HG03558 (cell line): ENCODE data around the gene OVOL1.
"Not testable (repeated sequence)": the region's sequence is repeated elsewhere in the genome, so short reads cannot be mapped to it uniquely, and the experiment has no call there.

Source experiments
- ATAC-seq: cut with Tn5 transposase; IDR thresholded peaks from one replicate; pipeline ENCODE4 v1.9.1; 2021; ENCODE audit warnings: moderate number of reproducible peaks; ENCODE audit not compliant: unreplicated experiment; ENCODE audit errors: extremely low read depth

The OVOL1 gene

DNA sequence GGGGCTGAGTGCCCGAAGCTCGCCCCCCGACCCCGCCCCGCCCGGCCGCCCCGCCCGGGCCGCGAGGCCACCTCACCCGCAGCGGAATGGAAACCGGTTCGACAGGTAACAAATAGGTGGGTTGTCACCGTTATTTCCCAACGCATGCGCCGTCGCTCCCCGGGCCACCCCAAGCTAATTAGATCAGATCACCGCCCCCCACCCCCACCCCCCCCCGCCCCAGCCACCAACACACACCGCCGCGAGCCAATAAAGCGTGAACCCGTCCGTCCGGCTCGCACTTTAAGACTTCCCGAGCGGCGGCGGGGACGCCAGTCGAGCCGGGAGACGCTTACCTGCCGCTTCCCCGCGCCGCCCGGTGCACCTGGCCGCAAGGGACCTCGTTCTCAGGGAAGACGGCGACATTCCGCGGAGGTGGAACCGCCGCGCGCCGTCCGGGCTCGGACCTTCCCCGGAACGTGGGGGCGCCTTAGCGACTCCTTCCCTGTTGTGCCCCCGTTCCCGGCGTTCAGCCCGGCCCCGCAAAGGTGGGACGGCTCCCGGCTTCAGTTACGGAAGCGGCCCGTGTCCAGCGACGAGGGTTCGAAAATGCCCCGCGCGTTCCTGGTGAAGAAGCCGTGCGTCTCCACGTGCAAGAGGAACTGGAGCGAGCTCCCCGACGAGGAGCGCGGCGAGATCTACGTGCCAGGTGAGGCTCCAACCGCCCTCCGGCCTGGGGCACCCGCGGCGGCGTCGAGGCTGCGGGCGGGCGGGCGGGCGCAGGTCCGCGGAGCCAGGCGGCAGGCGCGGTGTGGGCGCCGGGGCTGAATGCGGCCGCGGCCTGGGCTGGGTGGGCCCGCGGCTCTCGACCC lies at the start of gene OVOL1:
TSS of gene OVOL1 (plus strand) at position 278 of the 851 bp plus-strand sequence. CDS start at position 589, 311 bp downstream.
- no peak for ATAC-seq

DNA sequence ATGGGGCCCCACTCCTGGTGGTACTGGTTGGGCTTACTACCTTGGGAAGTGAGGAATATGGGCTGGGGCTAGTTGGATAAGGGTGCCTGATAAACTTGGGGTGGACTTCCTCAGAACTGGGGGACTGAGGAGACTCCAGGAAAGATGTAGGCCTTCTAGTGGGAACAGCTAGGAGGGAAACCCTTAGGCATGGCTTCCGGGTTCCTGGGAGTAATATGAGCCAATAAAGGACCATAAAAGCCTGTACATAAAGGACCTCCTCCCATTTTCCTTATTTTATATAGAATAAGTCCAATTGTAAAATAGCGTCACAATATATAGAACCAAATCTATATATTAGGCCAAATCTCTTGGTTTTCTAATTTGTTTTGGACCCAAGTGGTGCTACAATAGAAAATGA lies 47.8 kb upstream of the OVOL1 start:
- ATAC-seq = no peak

DNA sequence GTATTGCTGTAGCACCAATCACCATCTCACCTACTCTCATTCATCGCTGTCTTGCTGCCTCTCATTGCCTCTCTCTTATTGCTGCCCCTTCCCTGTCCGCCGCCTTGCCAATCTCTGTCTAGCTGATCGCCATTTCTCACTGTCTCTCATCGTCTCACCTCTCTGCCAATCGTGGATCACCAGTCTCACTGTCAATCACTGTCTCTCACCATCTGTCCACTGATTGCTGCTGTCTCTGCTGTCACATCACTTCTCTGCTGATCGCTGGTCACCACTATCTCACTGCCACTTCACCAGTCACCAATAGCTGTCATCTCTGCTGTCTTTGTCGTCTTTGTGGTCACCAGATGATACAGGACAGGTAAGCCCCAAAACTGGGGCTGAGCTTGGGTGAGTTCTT lies 45.7 kb upstream of the OVOL1 start:
- no peak for ATAC-seq

DNA sequence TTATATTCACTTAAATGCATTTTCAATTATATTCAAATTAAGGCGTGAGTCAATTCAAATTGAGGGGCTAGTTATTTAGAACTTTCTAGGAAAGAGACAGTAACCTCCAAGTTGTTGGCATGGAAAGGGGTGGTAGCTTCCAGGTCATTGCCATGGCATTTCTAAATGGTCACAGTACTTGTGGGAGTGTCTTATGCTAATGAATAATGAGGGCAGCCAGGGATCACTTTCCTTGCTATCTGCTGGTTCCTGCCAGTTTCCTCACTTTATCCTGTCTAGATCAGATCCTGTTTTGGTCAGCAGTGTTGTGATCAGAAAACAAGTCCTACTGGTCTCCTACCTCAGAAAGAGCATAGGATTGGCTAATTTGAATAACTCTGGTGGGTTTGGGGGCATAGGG lies 44.5 kb upstream of the OVOL1 start:
- no peak for ATAC-seq

DNA sequence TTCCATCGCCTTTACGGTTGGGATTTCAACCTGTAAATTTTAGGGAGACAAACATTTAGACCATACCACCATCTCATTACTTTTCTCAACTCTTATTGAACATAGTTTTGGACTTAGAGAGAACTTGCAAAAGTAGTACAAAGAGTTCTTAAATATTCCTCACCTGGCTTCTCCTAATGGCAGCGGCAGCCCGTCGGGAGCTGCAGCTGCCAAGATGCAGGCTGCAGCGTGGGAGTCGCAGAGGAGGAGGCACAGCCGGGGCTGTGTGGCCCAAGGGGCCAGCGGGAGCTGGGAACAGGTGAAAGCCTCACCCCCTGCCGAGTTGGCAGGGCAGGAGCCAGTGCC lies 43.2 kb upstream of the OVOL1 start:
- ATAC-seq = no peak

DNA sequence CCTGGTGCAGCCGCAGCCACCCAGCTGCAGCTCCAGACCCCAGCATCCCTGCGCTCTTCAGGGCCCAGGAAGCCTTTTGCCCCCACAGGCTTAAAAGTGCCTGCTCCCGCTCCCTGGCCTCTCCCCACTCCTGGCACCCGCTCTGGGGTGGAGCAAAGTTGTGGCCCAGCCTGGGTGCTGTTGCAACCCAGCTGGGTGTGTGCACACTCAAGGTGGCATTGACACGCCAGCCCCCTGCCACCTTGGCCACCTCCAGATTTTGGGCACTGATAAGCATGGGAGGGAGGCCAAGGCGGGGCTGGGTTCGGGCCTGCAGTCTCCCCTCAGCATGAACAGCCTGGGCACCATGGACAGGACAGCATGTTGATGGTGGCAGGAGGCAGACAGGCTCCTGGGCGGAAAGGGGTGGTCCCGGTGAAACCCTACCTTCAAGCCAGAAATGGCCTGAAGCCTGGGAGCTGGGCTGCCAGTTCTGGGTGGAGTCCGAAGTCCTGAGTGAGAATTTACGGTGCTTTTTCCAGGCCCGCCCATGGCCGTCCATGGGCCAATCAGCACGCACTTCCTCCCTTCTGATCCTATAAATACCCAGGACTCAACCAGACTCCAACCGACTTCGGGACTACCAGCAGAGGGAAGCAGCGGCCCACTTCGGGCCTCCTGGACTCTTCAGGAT lies 42.7 kb upstream of the OVOL1 start:
- no peak for ATAC-seq

DNA sequence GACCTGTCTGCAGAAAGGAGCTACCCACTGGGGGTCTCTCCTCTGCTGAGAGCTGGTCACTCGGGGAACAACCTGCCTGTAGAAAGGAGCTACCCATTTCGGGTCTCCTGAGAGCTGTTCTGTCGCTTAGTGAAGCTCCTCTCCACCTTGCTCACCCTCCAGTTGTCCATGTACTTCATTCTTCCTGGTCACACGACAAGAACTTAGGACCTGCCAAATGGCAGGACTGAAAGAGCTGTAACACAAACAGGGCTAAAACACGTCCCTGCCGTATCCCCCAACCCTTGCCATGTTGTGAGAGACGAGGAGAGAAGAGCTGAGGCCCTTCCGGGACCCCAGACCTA lies 42.2 kb upstream of the OVOL1 start:
- no peak for ATAC-seq

DNA sequence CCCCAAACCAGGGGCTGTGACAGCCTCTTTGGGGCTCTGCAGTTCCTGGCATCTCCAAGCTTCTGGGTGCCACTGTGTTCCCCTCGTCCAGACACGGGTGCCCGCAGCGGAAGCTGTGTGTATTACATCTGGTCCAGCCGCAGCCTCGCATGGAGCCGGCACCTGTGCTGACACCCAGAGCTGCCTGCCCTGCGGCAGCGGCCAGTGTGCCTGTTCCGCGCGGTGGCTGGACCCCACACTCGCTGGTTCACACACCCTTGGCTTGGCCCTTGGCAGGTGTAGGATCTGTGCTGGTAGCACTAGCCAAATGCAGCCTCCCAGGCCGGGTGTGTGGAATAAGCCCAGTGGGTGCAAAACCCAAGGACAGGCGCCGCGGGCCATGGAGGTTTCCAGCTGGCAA lies 41.8 kb upstream of the OVOL1 start:
- ATAC-seq = no peak

DNA sequence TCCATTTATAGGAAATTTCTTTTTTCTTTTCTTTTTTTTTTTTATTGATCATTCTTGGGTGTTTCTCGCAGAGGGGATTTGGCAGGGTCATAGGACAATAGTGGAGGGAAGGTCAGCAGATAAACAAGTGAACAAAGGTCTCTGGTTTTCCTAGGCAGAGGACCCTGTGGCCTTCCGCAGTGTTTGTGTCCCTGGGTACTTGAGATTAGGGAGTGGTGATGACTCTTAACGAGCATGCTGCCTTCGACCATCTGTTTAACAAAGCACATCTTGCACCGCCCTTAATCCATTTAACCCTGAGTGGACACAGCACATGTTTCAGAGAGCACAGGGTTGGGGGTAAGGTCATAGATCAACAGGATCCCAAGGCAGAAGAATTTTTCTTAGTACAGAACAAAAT lies 24.7 kb upstream of the OVOL1 start:
- not testable (repeated sequence) for ATAC-seq

DNA sequence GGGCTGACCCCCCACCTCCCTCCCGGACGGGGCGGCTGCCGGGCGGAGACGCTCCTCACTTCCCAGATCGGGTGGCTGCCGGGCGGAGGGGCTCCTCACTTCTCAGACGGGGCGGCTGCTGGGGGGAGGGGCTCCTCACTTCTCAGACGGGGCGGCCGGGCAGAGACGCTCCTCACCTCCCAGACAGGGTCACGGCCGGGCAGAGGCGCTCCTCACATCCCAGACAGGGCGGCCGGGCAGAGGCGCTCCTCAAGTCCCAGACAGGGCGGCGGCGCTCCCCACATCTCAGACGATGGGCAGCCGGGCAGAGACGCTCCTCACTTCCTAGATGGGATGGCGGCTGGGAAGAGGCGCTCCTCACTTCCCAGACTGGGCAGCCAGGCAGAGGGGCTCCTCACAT lies 24.0 kb upstream of the OVOL1 start:
- not testable (repeated sequence) for ATAC-seq

DNA sequence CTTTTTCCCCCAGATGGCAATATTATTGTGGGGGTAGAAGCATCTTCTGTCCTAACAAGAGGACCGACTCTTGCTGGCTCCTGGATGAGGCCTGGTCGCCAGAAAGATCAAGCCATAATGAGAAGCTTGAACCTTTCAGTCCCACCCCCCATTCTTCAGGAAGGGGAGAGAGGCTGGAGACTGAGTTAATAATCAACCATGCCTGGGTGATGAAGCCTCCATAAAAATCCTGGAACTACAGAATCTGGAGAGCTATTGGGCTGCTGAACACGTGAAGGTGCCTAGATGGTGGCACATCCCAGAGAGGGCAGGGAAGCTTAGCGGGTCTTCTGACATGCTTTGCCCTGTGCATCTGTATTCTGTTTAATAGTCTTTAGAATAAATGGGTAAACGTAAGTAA lies 22.4 kb upstream of the OVOL1 start:
- no peak for ATAC-seq

DNA sequence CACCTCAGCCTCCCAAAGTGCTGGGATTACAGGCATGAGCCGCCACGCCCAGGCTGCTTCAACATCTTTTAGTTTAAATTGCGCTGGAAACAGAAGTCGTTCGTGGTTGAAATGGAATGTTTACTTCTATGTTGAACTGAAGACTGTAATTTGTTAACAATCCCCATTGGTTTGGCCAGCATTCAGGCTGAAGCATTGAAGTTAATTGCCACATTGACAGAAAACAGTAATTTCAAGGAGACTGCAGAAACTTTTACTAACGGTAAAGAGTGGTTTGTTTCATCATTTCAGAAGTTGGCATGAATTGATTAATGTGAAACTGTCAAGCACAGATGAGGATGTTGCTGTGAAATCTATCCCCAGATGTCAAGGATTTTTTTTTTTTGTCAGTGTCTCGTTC lies 20.3 kb upstream of the OVOL1 start:
- no peak for ATAC-seq

DNA sequence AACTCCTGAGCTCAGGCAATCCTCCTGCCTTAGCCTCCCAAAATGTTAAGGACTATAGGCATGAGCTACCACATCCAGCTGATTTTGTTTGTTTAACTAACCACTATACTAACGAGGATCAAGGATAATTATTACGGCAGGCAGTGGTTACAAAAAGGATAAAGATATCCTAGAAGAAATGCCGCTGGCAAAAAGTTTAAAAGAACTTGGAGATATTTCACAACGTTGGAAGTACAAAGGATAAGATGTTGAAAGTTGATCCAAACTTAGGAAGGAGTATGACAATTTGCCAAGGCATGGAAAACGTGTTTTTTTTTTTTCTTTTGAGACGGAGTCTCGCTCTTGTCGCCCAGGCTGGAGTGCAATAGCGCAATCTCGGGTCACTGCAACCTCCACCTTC lies 19.5 kb upstream of the OVOL1 start:
- no peak for ATAC-seq

DNA sequence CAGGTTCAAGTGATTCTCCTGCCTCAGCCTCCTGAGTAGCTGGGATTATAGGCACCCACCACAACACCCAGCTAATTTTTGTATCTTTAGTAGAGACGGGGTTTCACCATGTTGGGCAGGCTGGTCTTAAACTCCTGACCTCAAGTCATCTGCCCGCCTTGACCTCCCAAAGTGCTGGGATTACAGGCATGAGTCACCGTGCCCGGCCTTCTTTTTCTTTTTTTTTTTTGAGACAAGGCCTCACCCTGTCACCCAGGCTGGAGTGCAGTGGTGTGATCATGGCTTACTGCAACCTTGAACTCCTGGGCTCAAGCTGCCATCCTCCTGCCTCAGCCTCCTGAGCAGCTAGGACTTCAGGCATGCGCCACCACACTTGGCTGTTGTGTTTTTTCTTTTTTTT lies 19.1 kb upstream of the OVOL1 start:
- not testable (repeated sequence) for ATAC-seq

DNA sequence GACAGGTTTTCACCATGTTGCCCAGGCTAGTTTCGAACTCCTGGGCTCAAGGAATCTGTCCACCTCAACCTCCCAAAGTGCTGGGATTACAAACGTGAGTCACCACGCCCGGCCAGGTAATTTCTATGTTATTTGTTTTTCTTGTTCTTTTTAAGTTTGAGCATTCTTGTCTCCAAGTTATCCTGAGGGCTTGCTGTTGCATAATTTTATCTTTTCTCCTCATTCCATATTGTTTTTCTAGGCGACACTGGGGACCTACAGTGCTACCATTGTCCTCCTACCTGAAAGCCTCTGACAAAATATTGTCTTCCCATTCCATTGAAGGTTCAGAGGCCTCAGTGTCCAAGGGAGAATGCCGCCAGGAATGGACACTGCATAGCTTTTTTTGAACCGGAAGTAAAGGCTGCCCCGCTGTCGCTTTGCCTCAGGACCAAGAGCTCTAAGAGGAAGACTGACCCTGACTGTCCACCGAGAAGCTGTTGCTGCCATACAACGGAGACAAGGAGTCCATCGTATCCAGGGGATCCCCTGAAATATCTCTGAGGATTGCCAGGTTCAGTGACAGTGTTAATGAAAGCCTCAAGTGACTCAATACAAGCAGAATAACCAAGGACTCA lies 15.8 kb upstream of the OVOL1 start:
- ATAC-seq = no peak

DNA sequence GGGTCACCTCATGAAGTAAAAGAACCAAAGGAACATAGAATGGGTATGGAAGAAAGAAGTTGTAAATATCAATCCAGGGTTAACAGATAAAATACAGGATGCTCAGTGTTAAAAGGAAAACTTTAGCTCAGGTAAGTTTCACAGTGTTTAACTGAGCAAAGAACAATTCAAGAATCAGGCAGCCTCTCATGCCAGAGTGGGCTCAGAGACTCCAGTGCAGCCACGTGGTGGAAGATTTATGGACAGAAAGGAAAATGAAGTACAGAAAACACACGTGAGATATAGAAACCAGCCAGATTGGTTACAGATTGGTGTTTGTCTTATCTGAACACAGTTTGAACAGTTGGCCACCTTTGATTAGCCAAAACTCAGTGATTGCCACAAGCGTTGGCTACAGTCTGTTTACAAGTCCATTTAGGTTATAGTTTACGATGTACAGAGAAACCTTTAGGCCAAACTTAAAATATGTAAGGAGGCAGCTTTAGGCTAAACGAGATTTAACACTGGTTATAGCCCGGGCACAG lies 15.2 kb upstream of the OVOL1 start:
- ATAC-seq = no peak

DNA sequence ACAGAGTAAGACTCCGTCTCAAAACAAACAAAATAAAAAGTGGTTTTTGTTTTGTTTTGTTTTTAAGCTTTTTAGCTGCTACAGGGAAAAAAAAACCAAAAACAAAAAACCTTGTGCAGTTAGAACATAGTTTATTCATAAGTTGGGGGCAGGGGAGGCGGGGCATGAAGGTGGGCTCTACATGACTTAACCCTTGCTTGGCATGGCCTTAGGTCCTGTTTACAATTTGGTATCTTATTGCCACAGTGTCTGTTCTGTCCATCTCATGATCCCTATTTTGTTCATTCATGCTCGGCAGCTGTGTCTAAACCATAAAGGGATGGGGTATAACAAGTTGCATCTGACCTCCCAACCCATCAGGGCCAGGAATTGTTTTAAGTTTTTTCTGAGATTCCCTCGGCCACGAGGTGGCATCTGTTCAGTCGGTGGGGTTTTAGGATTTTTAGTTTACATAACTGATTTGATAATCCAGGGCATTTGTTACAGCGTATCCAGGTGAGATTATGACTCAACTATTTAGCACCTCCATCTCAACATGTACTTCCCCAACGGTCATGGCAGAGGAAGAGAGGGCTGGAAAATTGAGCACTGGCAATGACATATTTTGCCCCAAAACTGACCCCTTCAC lies 13.0 kb upstream of the OVOL1 start:
- no peak for ATAC-seq

DNA sequence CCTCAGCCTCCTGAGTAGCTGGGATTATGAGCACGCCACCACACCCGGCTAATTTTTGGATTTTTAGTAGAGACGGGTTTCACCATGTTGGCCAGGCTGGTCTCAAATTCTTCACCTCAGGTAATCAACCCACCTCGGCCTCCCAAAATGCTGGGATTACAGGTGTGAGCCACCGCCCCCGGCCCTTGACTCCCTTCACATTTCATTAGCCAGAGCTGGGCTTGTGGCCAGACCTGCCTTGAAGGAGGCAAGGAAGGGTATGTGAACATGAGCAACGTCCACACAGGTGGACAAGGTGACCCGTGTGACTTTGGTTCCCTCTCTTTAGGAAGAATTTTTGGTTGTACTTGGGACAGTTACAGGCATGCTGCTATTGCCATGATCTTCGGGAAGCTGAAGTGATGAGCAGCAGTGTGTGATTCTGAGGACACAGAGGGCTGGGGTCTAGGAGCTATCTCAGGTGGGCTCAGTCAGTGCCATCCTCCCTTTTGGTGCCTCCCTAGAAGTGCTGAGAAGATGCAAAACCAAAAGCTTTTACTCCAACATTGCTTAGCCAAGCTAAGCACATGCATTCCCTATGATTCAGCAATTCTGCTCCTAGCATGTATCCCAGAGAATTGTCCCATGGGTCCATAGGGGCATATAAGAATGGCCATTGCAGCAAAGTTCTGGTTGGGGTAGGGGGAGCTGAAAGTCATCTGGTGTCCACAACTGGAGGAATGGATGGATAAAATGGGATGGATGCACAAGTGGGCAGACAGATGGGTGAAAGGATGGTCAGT lies 12.1 kb upstream of the OVOL1 start:
- no peak for ATAC-seq

DNA sequence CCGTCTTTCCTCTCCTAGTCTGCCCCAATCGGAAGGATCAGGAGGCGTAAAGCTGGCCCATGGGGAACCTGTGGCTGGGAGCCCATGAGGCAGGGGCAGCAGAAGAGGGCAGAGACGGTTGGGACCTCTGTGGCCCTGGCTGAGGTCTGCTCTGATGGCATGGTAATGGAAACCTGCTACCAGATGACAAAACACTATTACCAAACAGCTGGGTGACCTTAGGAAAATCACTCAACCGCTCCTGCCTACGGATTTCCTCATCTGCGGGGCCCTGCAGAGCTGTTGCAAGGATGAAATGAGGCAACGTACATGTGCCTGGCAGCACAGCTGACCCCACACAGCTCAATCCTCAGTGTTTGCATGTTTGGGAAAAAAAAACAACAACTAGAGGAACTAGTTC lies 10.7 kb upstream of the OVOL1 start:
- ATAC-seq = no peak

DNA sequence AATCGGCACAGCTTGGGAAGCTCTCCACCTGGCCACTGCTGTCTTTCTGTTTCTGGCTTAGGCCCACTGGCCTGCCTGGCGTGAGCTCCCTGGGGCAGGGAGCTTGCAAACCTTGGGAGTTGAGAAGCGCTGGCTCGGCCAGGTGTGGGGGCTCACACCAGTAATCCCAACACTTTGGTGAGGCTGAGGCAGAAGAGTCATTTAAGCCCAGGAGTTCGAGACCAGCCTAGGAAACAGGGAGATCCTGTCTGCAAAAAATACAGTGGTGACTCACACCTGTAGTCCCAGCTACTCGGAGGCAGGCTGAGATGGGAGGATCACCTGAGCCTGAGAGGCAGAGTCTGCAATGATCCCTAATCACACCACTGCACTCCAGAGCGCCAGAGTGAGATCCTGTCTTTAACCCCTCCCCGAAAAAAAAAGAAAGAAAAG lies 10.1 kb upstream of the OVOL1 start:
- no peak for ATAC-seq
